ENCODE measurements around the gene STEAP1.

- no peak for TF ChIP-seq REST (IDR thresholded peaks at IDR 0.05; ENCODE audit: insufficient read depth in 1 of 2, low read depth in 2 of 2, low read length in 1 of 2)
- no peak for TF ChIP-seq CTCF (IDR thresholded peaks at IDR 0.05)
These were observed 15.6 kb downstream of the STEAP1 start for GRCh38 chr7:90169891-90170290.

Data from Panc1 (cell line).